ENCODE measurements around the gene DNAJC30. TPM values are rescaled to one million over a fixed set of nuclear protein-coding genes. Genes with fewer than 3 reads are reported as not detected.
"Not testable (repeated sequence)": the region's sequence is repeated elsewhere in the genome, so short reads cannot be mapped to it uniquely, and the experiment has no call there.

The DNAJC30 gene
- total RNA-seq, 1 donor = 1.9 TPM

DNA sequence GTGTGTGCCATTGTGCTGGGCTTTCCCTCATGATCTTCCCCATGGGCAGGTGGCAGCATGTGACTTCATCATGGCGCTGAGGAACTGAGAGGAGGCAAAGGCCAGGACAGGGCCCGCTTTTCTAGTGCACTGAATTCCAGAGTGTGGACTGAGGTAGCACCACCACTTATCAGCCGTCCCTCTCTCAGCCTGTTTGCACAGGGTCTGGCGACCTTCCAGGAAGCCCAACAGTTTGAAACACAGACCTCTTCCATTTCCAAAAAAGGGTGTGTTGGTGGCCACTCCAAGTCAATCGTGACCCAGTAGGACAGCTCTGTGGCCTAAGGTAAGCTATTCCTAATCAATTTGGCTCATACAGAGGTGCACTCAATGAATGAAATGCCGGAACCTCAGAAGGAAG lies 4.4 kb downstream of the DNAJC30 start:
- H3K4me1 ChIP-seq (ENCODE audit: insufficient read depth, low read length) = peaks cover 22% of the 10 kb centered on the region
- no peaks in the 10 kb centered on the region for H3K27me3 ChIP-seq (ENCODE audit: insufficient read depth, low read length)
- H3K9me3 ChIP-seq (ENCODE audit: low read depth, low read length) = no peaks in the 10 kb centered on the region
- no peak overlapping the region for H3K4me3 ChIP-seq (ENCODE audit: low read length)

DNA sequence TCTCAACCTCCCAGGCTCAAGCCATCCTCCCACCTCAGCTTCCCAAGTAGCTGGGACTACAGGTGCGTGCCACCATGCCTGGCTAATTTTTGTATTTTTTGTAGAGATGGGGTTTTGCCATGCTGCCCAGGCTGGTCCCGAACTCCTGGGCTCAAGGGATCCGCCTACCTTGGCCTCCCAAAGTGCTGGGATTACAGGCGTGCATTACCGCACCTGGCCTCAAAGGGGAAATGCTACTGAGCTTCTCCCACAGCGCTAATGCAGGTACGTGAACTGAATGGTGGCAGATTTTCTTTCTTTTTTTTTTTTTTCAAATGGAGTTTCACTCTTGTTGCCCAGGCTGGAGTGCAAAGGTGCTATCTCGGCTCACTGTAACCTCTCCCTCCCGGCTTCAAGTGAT lies 7.2 kb downstream of the DNAJC30 start:
- not testable (repeated sequence) for H3K4me3 ChIP-seq (ENCODE audit: low read length); H3K27me3 ChIP-seq (ENCODE audit: insufficient read depth, low read length); H3K4me1 ChIP-seq (ENCODE audit: insufficient read depth, low read length); H3K9me3 ChIP-seq (ENCODE audit: low read depth, low read length)

DNA sequence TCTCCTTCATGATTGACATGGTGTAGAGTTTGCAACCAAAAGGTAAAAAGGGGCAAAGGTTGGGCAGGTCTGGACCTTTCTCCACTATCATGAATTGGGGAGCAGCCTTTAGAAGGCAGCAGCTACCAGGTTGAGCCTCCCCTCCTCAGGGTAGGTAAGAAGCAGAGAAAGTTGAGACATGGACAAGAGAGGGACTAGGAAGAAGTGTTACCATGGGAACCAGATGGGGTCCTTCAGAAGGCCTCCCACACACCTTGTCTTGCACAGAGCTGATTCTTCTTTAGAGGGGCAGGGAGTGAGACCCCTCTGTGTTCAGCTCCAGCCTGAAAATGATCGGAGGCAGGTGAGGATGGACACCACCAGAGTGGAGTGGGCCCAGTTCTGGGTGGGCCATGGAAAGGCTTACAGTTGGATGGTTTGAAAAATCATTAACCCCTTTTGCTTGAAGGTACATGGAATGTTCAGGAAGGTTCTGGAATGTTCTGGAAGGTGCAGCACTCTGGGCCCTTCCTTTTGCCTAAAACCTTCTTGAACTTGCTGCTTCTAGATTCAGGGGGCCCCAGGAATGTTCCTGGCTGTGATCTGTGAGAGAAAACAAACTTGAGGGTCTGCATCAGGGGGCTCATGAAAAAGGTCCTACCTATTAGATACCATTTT lies 8.7 kb downstream of the DNAJC30 start:
- Histone ChIP-seq H3K4me1 (ENCODE audit: insufficient read depth, low read length) (no peaks in the 10 kb centered on the region), H3K4me3 (ENCODE audit: low read length) (no peak overlapping the region), H3K27me3 (ENCODE audit: insufficient read depth, low read length) (no peaks in the 10 kb centered on the region), H3K9me3 (ENCODE audit: low read depth, low read length) (no peaks in the 10 kb centered on the region)

DNA sequence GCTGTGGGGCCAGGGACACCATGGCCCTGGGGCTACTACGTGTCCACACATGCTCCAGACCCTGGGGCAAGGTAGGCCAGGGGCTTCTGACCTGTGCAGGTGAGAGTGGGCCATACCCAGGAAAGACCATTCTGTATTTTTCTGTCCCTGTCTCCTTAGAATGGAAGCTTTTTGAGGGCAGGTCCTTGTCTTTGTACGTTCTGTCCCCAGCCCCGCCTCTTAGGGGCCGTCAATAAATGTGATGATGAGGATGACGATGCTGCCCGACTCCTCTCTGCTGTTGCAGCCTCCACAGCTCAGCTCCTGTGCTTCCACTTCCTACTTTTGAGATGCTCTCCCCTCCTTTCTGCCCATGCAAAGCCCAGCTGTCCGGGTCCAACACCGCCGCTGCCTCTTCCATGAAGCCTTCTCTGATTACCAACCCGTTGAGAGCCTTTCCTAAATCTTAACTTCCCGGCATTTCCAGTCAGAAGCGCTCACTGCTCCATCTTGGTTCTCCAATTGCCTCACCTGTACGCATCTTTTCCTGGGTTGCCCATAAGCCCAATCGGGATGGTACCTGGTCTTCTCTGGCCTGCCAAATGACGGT lies 11.3 kb downstream of the DNAJC30 start:
- peaks cover 11% of the 10 kb centered on the region for H3K4me1 ChIP-seq (ENCODE audit: insufficient read depth, low read length)
- H3K27me3 ChIP-seq (ENCODE audit: insufficient read depth, low read length) = peaks cover 12% of the 10 kb centered on the region
- no peak overlapping the region for H3K4me3 ChIP-seq (ENCODE audit: low read length)
- no peaks in the 10 kb centered on the region for H3K9me3 ChIP-seq (ENCODE audit: low read depth, low read length)

DNA sequence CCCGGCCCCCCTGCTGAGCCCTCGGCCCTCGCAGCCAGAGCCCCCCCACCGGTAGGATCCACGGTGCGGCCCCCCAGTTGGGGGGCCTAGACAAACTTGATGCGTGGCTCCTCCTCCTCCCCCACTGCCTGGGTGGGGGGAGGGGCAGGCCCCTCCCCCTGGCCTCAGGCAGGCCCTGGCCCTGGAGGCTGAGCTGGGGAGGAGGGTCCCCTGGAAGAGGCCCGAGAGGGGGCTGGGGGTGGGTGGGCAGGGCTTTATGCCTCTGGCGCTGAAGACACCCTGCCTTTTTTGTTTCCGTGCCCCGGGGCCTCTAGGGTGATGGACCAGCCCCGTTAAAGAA lies 12.0 kb downstream of the DNAJC30 start:
- H3K27me3 ChIP-seq (ENCODE audit: insufficient read depth, low read length) = peaks cover 13% of the 10 kb centered on the region
- peaks cover 11% of the 10 kb centered on the region for H3K4me1 ChIP-seq (ENCODE audit: insufficient read depth, low read length)
- no peak overlapping the region for H3K4me3 ChIP-seq (ENCODE audit: low read length)
- no peaks in the 10 kb centered on the region for H3K9me3 ChIP-seq (ENCODE audit: low read depth, low read length)

DNA sequence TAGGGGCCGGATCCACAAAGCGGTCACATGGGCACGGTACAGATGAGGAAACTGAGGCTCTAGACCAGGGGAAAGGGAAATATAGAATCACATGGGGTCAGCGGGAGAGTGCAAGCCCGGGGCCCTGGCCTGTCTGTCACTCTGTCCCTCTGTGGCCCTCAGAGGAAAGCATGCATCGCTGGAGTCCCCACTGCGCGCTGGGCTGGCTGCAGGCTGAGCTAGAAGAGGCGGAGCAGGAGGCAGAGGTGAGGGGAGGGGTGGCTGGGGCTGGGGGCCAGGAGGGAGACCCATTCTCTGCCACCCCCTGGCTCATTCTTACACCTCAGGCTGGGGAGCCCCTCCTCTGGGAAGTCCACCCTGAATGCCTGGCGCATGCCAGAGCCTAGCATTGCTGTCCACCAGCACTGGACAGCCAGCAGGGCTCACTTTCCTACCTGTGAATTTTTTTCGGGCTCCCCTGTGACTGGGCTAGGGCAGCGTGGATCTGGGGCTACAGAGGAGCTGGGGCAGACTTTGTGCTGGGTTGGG lies 13.3 kb downstream of the DNAJC30 start:
- Histone ChIP-seq H3K4me3 (ENCODE audit: low read length) (no peak overlapping the region), H3K4me1 (ENCODE audit: insufficient read depth, low read length) (peaks cover 11% of the 10 kb centered on the region), H3K9me3 (ENCODE audit: low read depth, low read length) (no peaks in the 10 kb centered on the region), H3K27me3 (ENCODE audit: insufficient read depth, low read length) (peaks cover 21% of the 10 kb centered on the region)

DNA sequence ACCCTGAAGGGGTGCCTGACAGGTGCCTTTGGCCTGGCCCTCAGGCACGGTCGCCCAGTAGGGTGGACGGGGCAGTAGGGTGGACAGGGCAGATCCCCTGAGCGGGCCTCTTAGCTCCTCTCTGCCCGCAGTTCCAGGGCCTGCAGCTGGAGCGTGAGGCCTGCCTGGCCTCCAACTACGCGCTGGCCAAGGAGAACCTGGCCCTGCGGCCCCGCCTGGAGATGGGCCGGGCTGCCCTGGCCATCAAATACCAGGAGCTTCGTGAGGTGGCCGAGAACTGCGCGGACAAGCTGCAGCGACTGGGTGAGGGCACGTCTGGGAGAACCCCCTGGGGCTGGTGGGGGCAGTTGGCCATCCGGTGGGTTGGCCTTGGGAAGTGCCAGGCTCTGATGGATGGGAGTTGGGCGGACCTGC lies 14.0 kb downstream of the DNAJC30 start:
- Histone ChIP-seq H3K27me3 (ENCODE audit: insufficient read depth, low read length) (peaks cover 25% of the 10 kb centered on the region), H3K4me1 (ENCODE audit: insufficient read depth, low read length) (peaks cover 11% of the 10 kb centered on the region), H3K4me3 (ENCODE audit: low read length) (no peak overlapping the region), H3K9me3 (ENCODE audit: low read depth, low read length) (no peaks in the 10 kb centered on the region)

DNA sequence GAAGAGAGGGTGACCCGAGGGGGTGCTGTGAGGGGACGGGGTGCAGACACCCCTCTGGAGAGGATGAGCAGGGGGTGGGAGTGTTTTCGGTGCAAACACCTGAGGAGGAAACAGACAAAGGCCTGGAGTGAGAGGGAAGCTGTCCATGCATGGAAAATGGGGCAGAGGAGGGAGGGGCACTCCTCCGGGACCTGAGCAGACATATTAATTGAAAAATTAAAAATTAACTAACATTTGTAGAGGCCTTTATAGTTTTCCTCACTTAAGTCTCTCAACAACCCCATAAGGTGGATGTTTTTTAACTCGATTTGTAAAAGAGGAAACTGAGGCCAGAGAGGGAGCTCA lies 14.4 kb downstream of the DNAJC30 start:
- no peaks in the 10 kb centered on the region for H3K9me3 ChIP-seq (ENCODE audit: low read depth, low read length)
- H3K4me3 ChIP-seq (ENCODE audit: low read length) = no peak overlapping the region
- H3K4me1 ChIP-seq (ENCODE audit: insufficient read depth, low read length) = peaks cover 11% of the 10 kb centered on the region
- peaks cover 29% of the 10 kb centered on the region for H3K27me3 ChIP-seq (ENCODE audit: insufficient read depth, low read length)

DNA sequence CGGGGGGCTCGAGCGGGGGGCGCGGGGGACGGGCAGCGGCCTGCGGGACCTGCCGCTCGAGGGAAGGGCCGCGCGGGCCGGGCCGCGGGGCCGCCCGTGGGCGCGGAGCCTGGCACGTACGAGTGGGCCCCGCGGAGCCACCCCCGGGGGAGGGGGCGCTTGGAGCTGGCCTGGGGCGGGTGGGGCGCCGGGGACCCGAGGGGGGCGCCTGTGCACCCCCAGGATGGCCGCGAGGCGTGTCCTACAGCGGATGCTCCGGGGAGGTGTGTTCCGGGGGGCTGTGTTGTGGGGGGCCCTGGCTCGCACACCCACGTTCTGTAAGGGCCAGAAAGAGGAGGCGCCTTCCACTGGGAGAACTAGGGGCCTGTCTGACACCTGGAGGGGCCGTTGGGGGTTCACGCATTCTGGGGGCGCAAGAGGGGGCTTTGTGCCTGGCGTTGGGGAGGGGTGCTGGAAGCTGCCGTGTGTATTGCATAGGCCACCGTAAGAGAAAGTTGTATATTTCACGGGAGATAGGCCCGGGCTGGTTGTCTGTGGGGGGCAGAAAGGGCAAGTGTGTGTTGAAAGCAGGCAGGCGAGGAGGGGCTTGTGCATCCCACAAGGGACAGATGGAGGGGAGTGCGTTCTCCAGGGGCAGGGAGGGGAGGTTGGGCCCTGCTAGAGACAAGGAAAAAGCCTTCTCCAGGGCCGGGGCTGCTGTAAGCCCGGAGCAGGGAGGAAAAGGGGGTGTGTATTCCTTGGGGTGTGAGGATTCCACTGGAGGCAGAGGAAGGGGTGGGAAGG lies 15.0 kb downstream of the DNAJC30 start:
- Histone ChIP-seq H3K27me3 (ENCODE audit: insufficient read depth, low read length) (peaks cover 30% of the 10 kb centered on the region), H3K9me3 (ENCODE audit: low read depth, low read length) (no peaks in the 10 kb centered on the region), H3K4me3 (ENCODE audit: low read length) (peak overlapping the region; percentile 18), H3K4me1 (ENCODE audit: insufficient read depth, low read length) (peaks cover 11% of the 10 kb centered on the region)

DNA sequence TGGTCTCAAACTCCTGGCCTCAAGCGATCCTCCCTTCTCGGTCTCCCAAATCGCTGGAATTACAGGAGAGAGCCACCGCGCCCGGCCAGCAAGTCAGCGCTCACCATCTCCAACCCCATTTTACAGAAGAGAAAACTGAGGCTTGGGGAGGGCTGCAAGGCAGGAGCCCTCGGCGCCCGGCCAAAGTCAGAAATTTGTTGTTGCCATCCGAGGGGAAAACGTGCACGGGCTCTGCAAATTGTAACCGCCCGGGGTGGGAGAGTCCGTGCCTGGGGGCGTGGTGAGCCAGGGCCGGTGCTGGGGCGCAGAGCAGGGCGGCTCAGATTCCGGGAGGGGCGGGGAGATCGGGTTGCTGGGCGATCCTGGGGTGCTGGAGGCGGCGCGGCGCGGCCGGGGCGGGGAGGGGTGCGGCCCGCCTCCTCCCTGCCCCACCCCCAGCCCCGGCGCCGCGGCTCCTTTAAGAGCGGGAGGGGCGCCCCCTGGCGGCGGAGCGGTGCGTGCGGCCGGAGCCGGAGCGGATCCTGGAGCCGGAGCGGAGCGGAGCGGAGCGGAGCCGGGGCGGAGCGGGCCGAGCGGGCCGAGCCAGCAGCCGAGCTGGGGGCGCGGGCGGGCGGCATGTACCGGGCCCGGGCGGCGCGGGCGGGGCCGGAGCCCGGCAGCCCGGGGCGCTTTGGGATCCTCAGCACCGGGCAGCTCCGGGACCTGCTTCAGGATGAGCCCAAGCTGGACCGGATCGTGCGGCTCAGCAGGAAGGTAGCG lies 15.7 kb downstream of the DNAJC30 start, which contains the start of gene VPS37D:
VPS37D (plus strand) TSS at position 488 of the 759 bp plus-strand sequence; CDS start at position 616, 128 bp downstream.
- no peaks in the 10 kb centered on the region for H3K9me3 ChIP-seq (ENCODE audit: low read depth, low read length)
- peaks cover 11% of the 10 kb centered on the region for H3K4me1 ChIP-seq (ENCODE audit: insufficient read depth, low read length)
- peaks cover 30% of the 10 kb centered on the region for H3K27me3 ChIP-seq (ENCODE audit: insufficient read depth, low read length)
- H3K4me3 ChIP-seq (ENCODE audit: low read length) = peak within 1 kb of the TSS; percentile 18

DNA sequence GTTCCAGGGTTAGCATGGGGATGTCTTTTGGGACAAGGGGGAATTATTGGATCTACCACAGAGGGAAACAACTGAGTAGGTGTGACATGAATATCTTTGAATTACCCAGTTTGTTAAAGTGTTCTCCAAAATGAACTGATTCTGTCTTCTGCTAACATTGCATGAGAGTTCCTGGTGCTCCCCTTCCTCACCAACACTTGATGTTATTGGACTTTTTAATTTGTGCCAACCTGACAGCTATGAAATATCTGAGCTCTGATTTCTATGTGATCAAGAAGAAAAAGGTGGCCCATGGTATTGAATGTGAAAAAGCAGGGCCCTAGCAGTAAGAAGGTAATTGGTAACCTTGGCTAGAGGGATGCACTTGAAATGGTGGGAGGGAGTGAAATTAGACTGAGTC lies 20.2 kb downstream of the DNAJC30 start:
- Histone ChIP-seq H3K4me1 (ENCODE audit: insufficient read depth, low read length) (peaks cover 3% of the 10 kb centered on the region), H3K4me3 (ENCODE audit: low read length) (no peak overlapping the region), H3K27me3 (ENCODE audit: insufficient read depth, low read length) (peaks cover 18% of the 10 kb centered on the region), H3K9me3 (ENCODE audit: low read depth, low read length) (no peaks in the 10 kb centered on the region)

DNA sequence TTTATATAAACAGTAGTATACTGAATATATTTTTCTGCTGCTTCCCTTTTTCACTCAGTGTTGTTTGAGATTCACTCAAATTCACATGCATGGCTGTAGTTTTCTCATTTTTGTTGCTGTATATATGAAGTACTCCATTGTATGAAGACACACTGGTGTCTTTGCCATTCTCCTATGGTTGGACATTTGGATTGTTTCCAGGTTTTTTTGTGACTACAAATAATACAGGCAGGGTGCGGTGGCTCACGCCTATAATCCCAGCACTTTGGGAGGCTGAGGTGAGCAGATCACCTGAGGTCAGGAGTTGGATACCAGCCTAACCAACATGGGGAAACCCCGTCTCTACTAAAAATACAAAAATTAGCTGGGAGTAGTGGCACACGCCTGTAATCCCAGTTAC lies 22.7 kb downstream of the DNAJC30 start:
- H3K27me3 ChIP-seq (ENCODE audit: insufficient read depth, low read length) = peaks cover 10% of the 10 kb centered on the region
- H3K4me3 ChIP-seq (ENCODE audit: low read length); H3K4me1 ChIP-seq (ENCODE audit: insufficient read depth, low read length); H3K9me3 ChIP-seq (ENCODE audit: low read depth, low read length): not testable (repeated sequence)

DNA sequence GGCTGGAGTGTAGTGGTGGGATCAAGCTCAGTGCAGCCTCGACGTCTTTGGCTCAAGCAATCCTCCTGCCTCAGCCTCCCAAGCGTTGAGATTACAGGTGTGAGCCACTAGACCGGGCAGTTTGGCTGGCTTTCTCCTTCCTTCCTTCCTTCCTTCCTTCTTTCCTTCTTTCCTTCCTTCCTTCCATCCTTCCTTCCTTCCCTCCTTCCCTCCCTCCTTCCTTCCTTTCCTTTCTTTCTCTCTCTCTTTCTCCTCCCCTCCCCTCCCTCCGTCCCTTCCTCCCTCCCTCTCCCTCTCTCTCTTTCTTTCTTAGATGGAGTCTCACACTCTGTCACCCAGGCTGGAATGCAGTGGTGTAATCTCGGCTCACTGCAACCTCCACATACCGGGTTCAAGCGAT lies 23.3 kb downstream of the DNAJC30 start:
- H3K4me3 ChIP-seq (ENCODE audit: low read length) = no peak overlapping the region
- peaks cover 9% of the 10 kb centered on the region for H3K27me3 ChIP-seq (ENCODE audit: insufficient read depth, low read length)
- no peaks in the 10 kb centered on the region for H3K9me3 ChIP-seq (ENCODE audit: low read depth, low read length)
- no peaks in the 10 kb centered on the region for H3K4me1 ChIP-seq (ENCODE audit: insufficient read depth, low read length)

DNA sequence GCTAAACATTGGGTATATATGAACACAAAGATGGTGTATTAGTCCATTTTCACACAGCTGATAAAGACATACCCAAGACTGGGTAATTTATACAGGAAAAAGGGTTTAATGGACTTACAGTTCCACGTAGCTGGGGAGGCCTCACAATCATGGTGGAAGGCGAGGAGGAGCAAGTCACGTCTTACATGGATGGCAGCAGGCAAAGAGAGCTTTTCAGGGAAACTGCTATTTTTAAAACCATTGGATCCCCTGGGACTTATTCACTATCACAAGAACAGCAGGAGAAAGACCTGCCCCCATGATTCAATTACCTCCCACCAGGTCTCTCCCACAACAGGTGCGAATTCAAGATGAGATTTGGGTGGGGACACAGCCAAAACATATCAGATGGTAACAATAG lies 27.9 kb downstream of the DNAJC30 start:
- peaks cover 14% of the 10 kb centered on the region for H3K27me3 ChIP-seq (ENCODE audit: insufficient read depth, low read length)
- not testable (repeated sequence) for H3K4me3 ChIP-seq (ENCODE audit: low read length); H3K9me3 ChIP-seq (ENCODE audit: low read depth, low read length); H3K4me1 ChIP-seq (ENCODE audit: insufficient read depth, low read length)

DNA sequence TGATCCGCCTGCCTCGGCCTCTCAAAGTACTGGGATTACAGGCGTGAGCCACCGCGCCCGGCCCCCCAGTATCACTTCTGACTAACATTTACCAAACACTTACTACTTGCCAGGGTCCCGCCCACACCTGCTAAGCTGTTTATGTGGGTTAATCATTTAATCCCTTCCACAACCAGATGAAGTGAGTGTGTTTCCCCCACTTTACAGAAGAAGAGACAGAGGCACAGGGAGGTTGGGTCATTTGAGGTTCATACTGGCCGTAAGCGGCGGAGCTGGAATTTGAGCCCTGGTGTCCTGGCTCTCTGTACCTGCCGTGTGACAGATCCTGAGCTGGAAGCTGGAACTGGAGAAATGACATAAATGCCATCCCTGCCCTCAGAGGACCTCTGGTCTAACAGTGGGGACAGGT lies 30.7 kb downstream of the DNAJC30 start:
- Histone ChIP-seq H3K27me3 (ENCODE audit: insufficient read depth, low read length) (peaks cover 33% of the 10 kb centered on the region), H3K9me3 (ENCODE audit: low read depth, low read length) (no peaks in the 10 kb centered on the region), H3K4me1 (ENCODE audit: insufficient read depth, low read length) (no peaks in the 10 kb centered on the region)

More for the DNA sequence above, 30.7 kb downstream of the DNAJC30 start:
- no peak overlapping the region for H3K4me3 ChIP-seq (ENCODE audit: low read length)

All from mononuclear cell (primary cell).